Parathyroid adenoma (tissue), 2 donors: ENCODE results near the gene OLIG2.

Experiments used
- H2AFZ ChIP-seq: fragments of 300-600 bp; sonication (generic); one replicate; pipeline ENCODE4 v1.7.0; 2017; ENCODE audit warnings: antibody characterized with exemption, mild to moderate bottlenecking
- H3K27ac ChIP-seq: fragments of 300-600 bp; sonication (generic); one replicate; pipeline ENCODE4 v1.7.0; 2017
- H3K27me3 ChIP-seq: fragments of 300-600 bp; sonication (generic); one replicate; pipeline ENCODE4 v1.7.0; 2017; ENCODE audit warnings: low read length; ENCODE audit not compliant: control insufficient read depth, insufficient read depth
- H3K36me3 ChIP-seq: fragments of 300-600 bp; sonication (generic); one replicate; pipeline ENCODE4 v1.7.0; 2017; ENCODE audit warnings: low read length; ENCODE audit not compliant: control insufficient read depth, insufficient read depth
- H3K4me1 ChIP-seq: fragments of 300-600 bp; sonication (generic); one replicate; pipeline ENCODE4 v1.7.0; 2017; ENCODE audit warnings: control low read depth
- H3K4me2 ChIP-seq: fragments of 300-600 bp; sonication (generic); one replicate; pipeline ENCODE4 v1.7.0; 2017; ENCODE audit warnings: low read length
- H3K4me3 ChIP-seq: fragments of 300-600 bp; sonication (generic); one replicate; pipeline ENCODE4 v1.7.0; 2017; ENCODE audit warnings: low read depth, low read length
- H3K79me2 ChIP-seq: fragments of 300-600 bp; sonication (generic); one replicate; pipeline ENCODE4 v1.7.0; 2017; ENCODE audit warnings: control low read depth
- H3K9ac ChIP-seq: fragments of 300-600 bp; sonication (generic); one replicate; pipeline ENCODE4 v1.7.0; 2017; ENCODE audit warnings: mild to moderate bottlenecking
- H3K9me3 ChIP-seq: fragments of 300-600 bp; sonication (generic); one replicate; pipeline ENCODE4 v1.7.0; 2017; ENCODE audit warnings: low read length; ENCODE audit not compliant: control insufficient read depth
- CTCF ChIP-seq: fragments of 300-600 bp; sonication (generic); IDR thresholded peaks from one replicate; pipeline ENCODE4 v1.7.0; 2017; ENCODE audit warnings: antibody characterized with exemption, mild to moderate bottlenecking
- donor health status: primary hyperparathyroidism.

Gene OLIG2

DNA sequence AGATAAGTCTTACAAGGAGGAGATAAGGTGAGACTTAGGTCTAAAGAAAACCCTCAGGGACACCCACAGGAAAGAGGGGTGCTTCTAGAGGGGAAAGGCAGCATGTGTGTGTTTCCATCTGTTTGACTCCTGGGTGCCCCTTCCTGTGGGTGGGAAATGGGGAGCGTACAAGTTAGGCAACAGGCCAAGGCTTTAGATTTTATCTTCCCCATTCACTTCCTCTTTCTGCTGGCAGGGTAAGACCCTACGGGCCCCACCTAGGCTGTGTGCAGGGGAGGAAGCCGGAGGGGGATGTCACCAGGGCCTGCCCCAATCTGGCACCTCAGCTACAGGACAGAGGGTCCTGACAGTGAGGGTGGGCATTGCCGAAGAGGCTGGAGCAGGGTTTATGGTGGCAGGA lies 41.7 kb downstream of the OLIG2 start:
- H3K79me2 ChIP-seq: no peaks in the 10 kb centered on the region
- no peaks in the 10 kb centered on the region for H3K36me3 ChIP-seq
- H2AFZ ChIP-seq: no peak overlapping the region
- no peak for TF ChIP-seq CTCF
- H3K4me1 ChIP-seq: no peaks in the 10 kb centered on the region
- no peak overlapping the region for H3K4me2 ChIP-seq
- no peak overlapping the region for H3K9ac ChIP-seq
- no peaks in the 10 kb centered on the region for H3K9me3 ChIP-seq
- no peak overlapping the region for H3K27ac ChIP-seq
- H3K4me3 ChIP-seq: no peak overlapping the region
- H3K27me3 ChIP-seq: no peaks in the 10 kb centered on the region

- Histone ChIP-seq H3K4me3 (no peak overlapping the region), H3K36me3 (no peaks in the 10 kb centered on the region)
- no peak for TF ChIP-seq CTCF
Observed at GRCh38 chr21:33069243-33069642, 43.5 kb downstream of the OLIG2 start.

GRCh38 chr21:33069645-33069993 lies 43.9 kb downstream of the OLIG2 start:
- Histone ChIP-seq H3K9ac (no peak overlapping the region), H2AFZ (no peak overlapping the region), H3K27me3 (no peaks in the 10 kb centered on the region), H3K36me3 (no peaks in the 10 kb centered on the region), H3K79me2 (no peaks in the 10 kb centered on the region), H3K4me1 (no peaks in the 10 kb centered on the region), H3K4me2 (peak overlapping the region; percentile 60), H3K27ac (no peak overlapping the region), H3K9me3 (no peaks in the 10 kb centered on the region), H3K4me3 (peak overlapping the region; percentile 38)
- no peak for TF ChIP-seq CTCF

More at GRCh38 chr21:33069243-33069642, 43.5 kb downstream of the OLIG2 start:
- H3K27me3 ChIP-seq: no peaks in the 10 kb centered on the region
- H3K9ac ChIP-seq: no peak overlapping the region
- no peak overlapping the region for H3K27ac ChIP-seq
- no peak overlapping the region for H2AFZ ChIP-seq
- H3K4me2 ChIP-seq: no peak overlapping the region
- H3K4me1 ChIP-seq: no peaks in the 10 kb centered on the region
- H3K79me2 ChIP-seq: no peaks in the 10 kb centered on the region
- H3K9me3 ChIP-seq: no peaks in the 10 kb centered on the region

DNA sequence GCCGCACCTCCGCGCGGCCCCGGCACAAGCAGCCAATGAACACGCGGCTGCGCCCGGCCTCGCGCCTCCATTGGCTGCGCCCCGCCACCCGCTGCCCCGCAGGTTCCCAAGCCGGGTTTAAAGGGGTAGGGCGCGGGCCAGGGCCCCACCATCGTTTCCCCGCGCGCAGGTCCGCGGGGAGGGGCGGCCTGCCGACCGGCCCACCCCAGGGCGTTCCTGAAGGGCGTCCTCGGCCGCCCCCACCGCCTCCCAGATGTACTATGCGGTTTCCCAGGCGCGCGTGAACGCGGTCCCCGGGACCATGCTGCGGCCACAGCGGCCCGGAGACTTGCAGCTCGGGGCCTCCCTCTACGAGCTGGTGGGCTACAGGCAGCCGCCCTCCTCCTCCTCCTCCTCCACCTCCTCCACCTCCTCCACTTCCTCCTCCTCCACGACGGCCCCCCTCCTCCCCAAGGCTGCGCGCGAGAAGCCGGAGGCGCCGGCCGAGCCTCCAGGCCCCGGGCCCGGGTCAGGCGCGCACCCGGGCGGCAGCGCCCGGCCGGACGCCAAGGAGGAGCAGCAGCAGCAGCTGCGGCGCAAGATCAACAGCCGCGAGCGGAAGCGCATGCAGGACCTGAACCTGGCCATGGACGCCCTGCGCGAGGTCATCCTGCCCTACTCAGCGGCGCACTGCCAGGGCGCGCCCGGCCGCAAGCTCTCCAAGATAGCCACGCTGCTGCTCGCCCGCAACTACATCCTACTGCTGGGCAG lies 44.4 kb downstream of the OLIG2 start, which contains the start of gene OLIG1:
Gene OLIG1 (plus strand): TSS at position 148 of the 750 bp plus-strand sequence. CDS start 106 bp downstream, at position 254.
- no peaks in the 10 kb centered on the region for H3K9me3 ChIP-seq
- no peaks in the 10 kb centered on the region for H3K27me3 ChIP-seq
- H3K4me2 ChIP-seq: peak within 1 kb of the TSS; percentile 75
- H3K4me3 ChIP-seq: peak within 1 kb of the TSS; percentile 45
- no peak for TF ChIP-seq CTCF
- no peaks in the 10 kb centered on the region for H3K36me3 ChIP-seq
- no peak within 1 kb of the TSS for H3K27ac ChIP-seq
- H3K4me1 ChIP-seq: no peaks in the 10 kb centered on the region
- H3K79me2 ChIP-seq: no peaks in the 10 kb centered on the region
- H2AFZ ChIP-seq: no peak within 1 kb of the TSS
- H3K9ac ChIP-seq: no peak within 1 kb of the TSS

DNA sequence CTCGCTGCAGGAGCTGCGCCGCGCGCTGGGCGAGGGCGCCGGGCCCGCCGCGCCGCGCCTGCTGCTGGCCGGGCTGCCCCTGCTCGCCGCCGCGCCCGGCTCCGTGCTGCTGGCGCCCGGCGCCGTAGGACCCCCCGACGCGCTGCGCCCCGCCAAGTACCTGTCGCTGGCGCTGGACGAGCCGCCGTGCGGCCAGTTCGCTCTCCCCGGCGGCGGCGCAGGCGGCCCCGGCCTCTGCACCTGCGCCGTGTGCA lies 44.9 kb downstream of the OLIG2 start:
- Histone ChIP-seq H3K36me3 (no peaks in the 10 kb centered on the region), H3K4me1 (no peaks in the 10 kb centered on the region), H3K4me3 (peak overlapping the region; percentile 45), H3K79me2 (no peaks in the 10 kb centered on the region), H3K9me3 (no peaks in the 10 kb centered on the region), H3K27me3 (no peaks in the 10 kb centered on the region), H3K4me2 (peak overlapping the region; percentile 75), H3K27ac (no peak overlapping the region), H2AFZ (no peak overlapping the region), H3K9ac (no peak overlapping the region)
- TF ChIP-seq CTCF: no peak
